K562 (cell line): ENCODE measurements around the gene ZNF74. TPM values are rescaled to one million over a fixed set of nuclear protein-coding genes. Genes with fewer than 3 reads are reported as not detected.

Source experiments
- CBFB ChIP-seq: sonication (generic); formaldehyde crosslinking; IDR thresholded peaks from 2 replicates; pipeline ENCODE4 v1.4.0; 2020; ENCODE audit warnings: mild to moderate bottlenecking, missing genetic modification reagents
- CBX3 ChIP-seq, 2 experiments: IDR thresholded peaks; 1 replicate in 1 of 2; 2 replicates in 1 of 2; pipeline ENCODE4 v1.6.1; 2012; ENCODE audit warnings: inconsistent platforms in 2 of 2, low read length in 2 of 2, borderline replicate concordance in 1 of 2, control low read depth in 1 of 2
- DPF2 ChIP-seq: fragments of 450-650 bp; IDR thresholded peaks from 2 replicates; pipeline ENCODE4 v1.6.1; 2016
- FOXA3 ChIP-seq, 2 experiments: fragments of 450-650 bp in 1 of 2; sonication (generic) in 1 of 2; formaldehyde crosslinking; IDR thresholded peaks in 1 of 2; conservative IDR thresholded peaks in 1 of 2; 2 replicates each; pipeline versions ENCODE4 v1.4.0 to v1.8.0; 2020 to 2022; ENCODE audit warnings: mild to moderate bottlenecking in 2 of 2, missing genetic modification reagents in 1 of 2
- GABPA ChIP-seq: fragments of 200-800 bp; sonication (Bioruptor generic); conservative IDR thresholded peaks from 2 replicates; pipeline ENCODE4 v1.6.1; 2016; ENCODE audit warnings: low read depth, missing genetic modification characterization, missing compliant biosample characterization
- HCFC1 ChIP-seq: IDR thresholded peaks from 2 replicates; pipeline ENCODE4 v1.6.1; 2012; ENCODE audit warnings: low read depth, low read length, improper control_type of control experiment
- NONO ChIP-seq, 2 experiments: fragments of 200-400 bp in 1 of 2; fragments of 450-650 bp in 1 of 2; formaldehyde crosslinking in 1 of 2; IDR thresholded peaks; 2 replicates each; pipeline ENCODE4 v1.6.1; 2017; ENCODE audit warnings: low read depth in 2 of 2, mild to moderate bottlenecking in 2 of 2, moderate library complexity in 2 of 2, low read length in 1 of 2
- PHTF2 ChIP-seq: fragments of 250-450 bp; sonication (Bioruptor Pico); IDR thresholded peaks from 2 replicates; pipeline ENCODE4 v1.5.0; 2021; ENCODE audit warnings: mild to moderate bottlenecking
- RB1 ChIP-seq: fragments of 450-650 bp; IDR thresholded peaks from 2 replicates; pipeline ENCODE4 v1.6.1; 2017; ENCODE audit warnings: low read depth, mild to moderate bottlenecking
- RBFOX2 ChIP-seq: fragments of 200-400 bp; formaldehyde crosslinking; IDR thresholded peaks from 2 replicates; pipeline ENCODE4 v1.6.1; 2017; ENCODE audit warnings: low read depth, mild to moderate bottlenecking, low read length, moderate library complexity
- SMARCA4 ChIP-seq: fragments of 450-650 bp; IDR thresholded peaks from 2 replicates; pipeline ENCODE4 v1.6.1; 2016
- SMARCE1 ChIP-seq: fragments of 450-650 bp; IDR thresholded peaks from 2 replicates; pipeline ENCODE4 v1.7.1; 2016; ENCODE audit warnings: mild to moderate bottlenecking
- TEAD4 ChIP-seq, 2 experiments: sonication (generic) in 1 of 2; formaldehyde crosslinking in 1 of 2; IDR thresholded peaks; 2 replicates each; pipeline versions ENCODE4 v1.6.1 to v1.8.0; 2012 to 2022; ENCODE audit warnings: borderline replicate concordance in 1 of 2, inconsistent platforms in 1 of 2, low read length in 1 of 2, mild to moderate bottlenecking in 1 of 2, missing genetic modification reagents in 1 of 2
- ZNF174 ChIP-seq: fragments of 250-450 bp; sonication (Bioruptor Pico); IDR thresholded peaks from 2 replicates; pipeline ENCODE4 v1.4.0; 2020; ENCODE audit warnings: mild to moderate bottlenecking
- ZNF232 ChIP-seq: sonication (generic); formaldehyde crosslinking; IDR thresholded peaks from 2 replicates; pipeline ENCODE4 v1.8.0; 2022; ENCODE audit warnings: mild to moderate bottlenecking, missing genetic modification reagents
- ZNF263 ChIP-seq: sonication (generic); formaldehyde crosslinking; IDR thresholded peaks from 2 replicates; pipeline ENCODE4 v1.8.0; 2022; ENCODE audit warnings: mild to moderate bottlenecking, missing genetic modification reagents, borderline replicate concordance
- ZNF282 ChIP-seq: sonication (generic); formaldehyde crosslinking; IDR thresholded peaks from 2 replicates; pipeline ENCODE4 v1.8.1; 2023; ENCODE audit warnings: missing genetic modification reagents
- polyA plus RNA-seq, 8 experiments: library from polyadenylated mRNA; depleted of rRNA in 4 of 8; stranded (reverse) in 5 of 8; unstranded in 3 of 8; fragments of >200 nt; fragmentation: Nextera tagmentation in 2 of 8; fragmentation: Illumina TruSeq in 1 of 8; extraction: Ambion mirVana in 2 of 8; extraction: Trizol in 1 of 8; gene quantifications; 2 replicates each; pipeline versions ENCODE4 v1.2.1 to v1.2.3, GENCODE V29; 2011 to 2014; ENCODE audit warnings: inconsistent platforms in 1 of 8, missing spikeins in 1 of 8
- total RNA-seq, 7 experiments: library from RNA; depleted of rRNA in 6 of 7; stranded (reverse); fragments of >200 nt in 6 of 7; fragmentation: Illumina TruSeq in 2 of 7; extraction: Trizol in 2 of 7; gene quantifications; 2 replicates each; pipeline versions ENCODE4 v1.2.1 to v1.2.3, GENCODE V29; 2011 to 2021; ENCODE audit warnings: low replicate concordance in 1 of 7
- TF ChIP-seq, protein P1 (sequence below), 2 experiments: fragments of 200-800 bp in 1 of 2; sonication (Bioruptor generic) in 1 of 2; sonication (generic) in 1 of 2; formaldehyde crosslinking in 1 of 2; IDR thresholded peaks in 1 of 2; conservative IDR thresholded peaks in 1 of 2; 2 replicates each; pipeline versions ENCODE4 v1.5.0 to v1.6.1; 2016 to 2020; ENCODE audit warnings: missing compliant biosample characterization in 1 of 2, missing genetic modification characterization in 1 of 2, missing genetic modification reagents in 1 of 2
- TF ChIP-seq, protein P2 (sequence below): fragments of 250-450 bp; sonication (Bioruptor Pico); IDR thresholded peaks from 2 replicates; pipeline ENCODE4 v1.9.0; 2021; ENCODE audit warnings: mild to moderate bottlenecking
- TF ChIP-seq, protein P3 (sequence below): fragments of 250-450 bp; sonication (Bioruptor Pico); IDR thresholded peaks from 2 replicates; pipeline ENCODE4 v1.9.0; 2021; ENCODE audit warnings: mild to moderate bottlenecking, inconsistent platforms
- TF ChIP-seq, protein P4 (sequence below): fragments of 250-450 bp; sonication (Bioruptor Pico); IDR thresholded peaks from 2 replicates; pipeline ENCODE4 v1.4.0; 2020; ENCODE audit warnings: mild to moderate bottlenecking, moderate library complexity, borderline replicate concordance

The ZNF74 gene
- total and polyA plus RNA-seq, 9 of the 15 experiments (the other 6 are each of a cell fraction or from before 2014, with no cell fraction given): 2.4 to 53.5 (median 31.5) TPM

DNA sequence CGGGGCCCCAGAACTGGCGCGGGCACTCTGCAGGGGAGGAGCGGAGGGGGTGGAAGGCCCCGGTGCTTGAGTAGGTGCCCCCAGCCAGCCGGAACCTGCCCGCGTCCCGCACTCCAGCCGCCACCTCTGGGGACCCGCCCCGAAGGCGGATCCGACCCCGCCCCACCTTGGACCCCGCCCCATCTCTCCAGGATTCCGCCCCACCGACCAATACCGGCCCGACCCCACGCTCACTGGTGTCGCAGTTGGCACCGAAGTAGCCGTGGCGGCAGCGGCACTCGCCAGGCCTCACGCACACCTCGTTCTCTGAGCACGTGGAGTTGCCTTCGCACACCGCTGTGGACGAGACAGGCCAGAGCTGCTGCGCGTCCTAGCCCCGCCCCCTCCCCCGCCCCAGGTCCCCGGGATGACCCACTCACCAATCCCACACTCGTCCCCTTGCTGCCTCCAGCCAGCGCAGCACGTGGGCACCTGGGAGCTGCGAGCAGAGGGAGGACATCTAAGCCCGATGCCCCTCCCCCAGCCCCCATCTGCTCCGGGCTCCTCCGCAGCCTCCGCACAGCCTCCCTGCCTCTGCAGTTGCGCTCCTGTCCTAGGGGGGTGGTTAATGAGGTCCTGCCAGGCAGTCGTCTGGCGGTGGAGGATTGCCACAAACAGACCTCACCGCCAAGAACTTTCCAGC is 37.7 kb downstream of the ZNF74 start (continued):
- TF ChIP-seq, protein P1, sequence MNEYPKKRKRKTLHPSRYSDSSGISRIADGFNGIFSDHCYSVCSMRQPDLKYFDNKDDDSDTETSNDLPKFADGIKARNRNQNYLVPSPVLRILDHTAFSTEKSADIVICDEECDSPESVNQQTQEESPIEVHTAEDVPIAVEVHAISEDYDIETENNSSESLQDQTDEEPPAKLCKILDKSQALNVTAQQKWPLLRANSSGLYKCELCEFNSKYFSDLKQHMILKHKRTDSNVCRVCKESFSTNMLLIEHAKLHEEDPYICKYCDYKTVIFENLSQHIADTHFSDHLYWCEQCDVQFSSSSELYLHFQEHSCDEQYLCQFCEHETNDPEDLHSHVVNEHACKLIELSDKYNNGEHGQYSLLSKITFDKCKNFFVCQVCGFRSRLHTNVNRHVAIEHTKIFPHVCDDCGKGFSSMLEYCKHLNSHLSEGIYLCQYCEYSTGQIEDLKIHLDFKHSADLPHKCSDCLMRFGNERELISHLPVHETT (CRISPR knock-in tag; conservative IDR thresholded peaks at IDR 0.05 in 1 of 2, IDR thresholded peaks at IDR 0.05 in 1 of 2): 0 out of 4 replicates have a peak, but pooled peaks of 1 of the 2 experiments have one; percentile 37
- no peak for TF ChIP-seq DPF2
- no peak for TF ChIP-seq GABPA (tag)
- TF ChIP-seq NONO (IDR thresholded peaks at IDR 0.05; ENCODE audit: low read depth in 2 of 2, low read length in 1 of 2): no peak
- TF ChIP-seq CBX3 (IDR thresholded peaks at IDR 0.05; ENCODE audit: borderline replicate concordance in 1 of 2, low read length in 2 of 2): peak in 1 of 2 experiments; percentile 71; a peak in 1 of 3 replicates
- TF ChIP-seq RBFOX2: 0 out of 2 replicates have a peak, but pooled peaks have one; percentile 4
- TF ChIP-seq ZNF263 (CRISPR knock-in tag): peak; percentile 46; the same call in 1 of the 2 replicates
- no peak for TF ChIP-seq ZNF232 (CRISPR knock-in tag)
- TF ChIP-seq SMARCA4: no peak
- TF ChIP-seq SMARCE1: no peak
- TF ChIP-seq, protein P2, sequence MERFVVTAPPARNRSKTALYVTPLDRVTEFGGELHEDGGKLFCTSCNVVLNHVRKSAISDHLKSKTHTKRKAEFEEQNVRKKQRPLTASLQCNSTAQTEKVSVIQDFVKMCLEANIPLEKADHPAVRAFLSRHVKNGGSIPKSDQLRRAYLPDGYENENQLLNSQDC: no peak
- peak; percentile 10; the same call in 1 of the 2 replicates for TF ChIP-seq TEAD4 (IDR thresholded peaks at IDR 0.05; ENCODE audit: low read length)
- TF ChIP-seq TEAD4 (CRISPR knock-in tag; IDR thresholded peaks at IDR 0.05; ENCODE audit: borderline replicate concordance): peak; percentile 20; the same call in 1 of the 2 replicates
- TF ChIP-seq PHTF2 (CRISPR knock-in tag): no peak
- peak; percentile 65; the same call in 1 of the 2 replicates for TF ChIP-seq ZNF282 (CRISPR knock-in tag)
- no peak for TF ChIP-seq HCFC1
- no peak for TF ChIP-seq ZNF174 (CRISPR knock-in tag)
- TF ChIP-seq CBFB (CRISPR knock-in tag): no peak
- peak; percentile 6; the same call in 1 of the 2 replicates for TF ChIP-seq RB1
- TF ChIP-seq, protein P3, sequence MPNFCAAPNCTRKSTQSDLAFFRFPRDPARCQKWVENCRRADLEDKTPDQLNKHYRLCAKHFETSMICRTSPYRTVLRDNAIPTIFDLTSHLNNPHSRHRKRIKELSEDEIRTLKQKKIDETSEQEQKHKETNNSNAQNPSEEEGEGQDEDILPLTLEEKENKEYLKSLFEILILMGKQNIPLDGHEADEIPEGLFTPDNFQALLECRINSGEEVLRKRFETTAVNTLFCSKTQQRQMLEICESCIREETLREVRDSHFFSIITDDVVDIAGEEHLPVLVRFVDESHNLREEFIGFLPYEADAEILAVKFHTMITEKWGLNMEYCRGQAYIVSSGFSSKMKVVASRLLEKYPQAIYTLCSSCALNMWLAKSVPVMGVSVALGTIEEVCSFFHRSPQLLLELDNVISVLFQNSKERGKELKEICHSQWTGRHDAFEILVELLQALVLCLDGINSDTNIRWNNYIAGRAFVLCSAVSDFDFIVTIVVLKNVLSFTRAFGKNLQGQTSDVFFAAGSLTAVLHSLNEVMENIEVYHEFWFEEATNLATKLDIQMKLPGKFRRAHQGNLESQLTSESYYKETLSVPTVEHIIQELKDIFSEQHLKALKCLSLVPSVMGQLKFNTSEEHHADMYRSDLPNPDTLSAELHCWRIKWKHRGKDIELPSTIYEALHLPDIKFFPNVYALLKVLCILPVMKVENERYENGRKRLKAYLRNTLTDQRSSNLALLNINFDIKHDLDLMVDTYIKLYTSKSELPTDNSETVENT (CRISPR knock-in tag): 0 out of 2 replicates have a peak, but pooled peaks have one; percentile 36
- TF ChIP-seq, protein P4, sequence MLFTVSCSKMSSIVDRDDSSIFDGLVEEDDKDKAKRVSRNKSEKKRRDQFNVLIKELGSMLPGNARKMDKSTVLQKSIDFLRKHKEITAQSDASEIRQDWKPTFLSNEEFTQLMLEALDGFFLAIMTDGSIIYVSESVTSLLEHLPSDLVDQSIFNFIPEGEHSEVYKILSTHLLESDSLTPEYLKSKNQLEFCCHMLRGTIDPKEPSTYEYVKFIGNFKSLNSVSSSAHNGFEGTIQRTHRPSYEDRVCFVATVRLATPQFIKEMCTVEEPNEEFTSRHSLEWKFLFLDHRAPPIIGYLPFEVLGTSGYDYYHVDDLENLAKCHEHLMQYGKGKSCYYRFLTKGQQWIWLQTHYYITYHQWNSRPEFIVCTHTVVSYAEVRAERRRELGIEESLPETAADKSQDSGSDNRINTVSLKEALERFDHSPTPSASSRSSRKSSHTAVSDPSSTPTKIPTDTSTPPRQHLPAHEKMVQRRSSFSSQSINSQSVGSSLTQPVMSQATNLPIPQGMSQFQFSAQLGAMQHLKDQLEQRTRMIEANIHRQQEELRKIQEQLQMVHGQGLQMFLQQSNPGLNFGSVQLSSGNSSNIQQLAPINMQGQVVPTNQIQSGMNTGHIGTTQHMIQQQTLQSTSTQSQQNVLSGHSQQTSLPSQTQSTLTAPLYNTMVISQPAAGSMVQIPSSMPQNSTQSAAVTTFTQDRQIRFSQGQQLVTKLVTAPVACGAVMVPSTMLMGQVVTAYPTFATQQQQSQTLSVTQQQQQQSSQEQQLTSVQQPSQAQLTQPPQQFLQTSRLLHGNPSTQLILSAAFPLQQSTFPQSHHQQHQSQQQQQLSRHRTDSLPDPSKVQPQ: no peak
- peak in 1 of 2 experiments; percentile 81; a peak in 2 of 4 replicates for TF ChIP-seq FOXA3 (CRISPR knock-in tag; conservative IDR thresholded peaks at IDR 0.05 in 1 of 2, IDR thresholded peaks at IDR 0.05 in 1 of 2)
